HL-60 (cell line): ENCODE measurements around the gene FOXA3.

Experiments used
- CTCF ChIP-seq: IDR thresholded peaks from one replicate; pipeline ENCODE4 v1.5.1; 2011; ENCODE audit warnings: low read length, control low read depth, inconsistent platforms; ENCODE audit not compliant: insufficient read depth
- GABPA ChIP-seq: IDR thresholded peaks from 2 replicates; pipeline ENCODE4 v1.6.1; 2012; ENCODE audit warnings: low read depth
- POLR2AphosphoS5 ChIP-seq: IDR thresholded peaks from 2 replicates; pipeline ENCODE4 v1.6.1; 2012; ENCODE audit warnings: low read depth
- SPI1 ChIP-seq: IDR thresholded peaks from 2 replicates; pipeline ENCODE4 v1.6.1; 2012; ENCODE audit warnings: low read depth, mild to moderate bottlenecking, borderline replicate concordance

- TF ChIP-seq CTCF, result no peak
- TF ChIP-seq POLR2AphosphoS5, result no peak
- no peak for TF ChIP-seq GABPA
- no peak for TF ChIP-seq SPI1
Observed at GRCh38 chr19:45876161-45876410, 12.0 kb downstream of the FOXA3 start.
